Heart right ventricle (tissue), 16 donors: ENCODE results near the gene PROSER1. TPM values are rescaled to one million over a fixed set of nuclear protein-coding genes. Genes with fewer than 3 reads are reported as not detected.
"Not testable (repeated sequence)": the region's sequence is repeated elsewhere in the genome, so short reads cannot be mapped to it uniquely, and the experiment has no call there.

ENCODE experiments used
- ATAC-seq, 8 donors: fragments of 200-7000 bp; cut with Tn5 transposase; one replicate each; pipeline ENCODE4 v1.9.1; 2020; ENCODE audit warnings: mild to moderate bottlenecking in 8 of 8, moderate library complexity in 8 of 8, moderate number of reproducible peaks in 1 of 8
- DNase-seq, 2 donors: peaks; one replicate each; pipeline ENCODE4 v3.0.0-alpha.2; 2020
- H3K27ac ChIP-seq, 10 donors: fragments of 200-600 bp; sonication (generic) in 2 of 10; one replicate each; pipeline versions ENCODE4 v1.5.0 to v1.8.0; 2020 to 2022; ENCODE audit warnings: mild to moderate bottlenecking in 3 of 10
- H3K27me3 ChIP-seq, 7 donors: fragments of 200-600 bp; one replicate each; pipeline ENCODE4 v1.8.0; 2021 to 2022; ENCODE audit warnings: mild to moderate bottlenecking in 2 of 7
- H3K36me3 ChIP-seq, 9 donors: fragments of 200-600 bp; sonication (generic) in 1 of 9; one replicate each; pipeline versions ENCODE4 v1.5.0 to v1.8.0; 2020 to 2022; ENCODE audit warnings: mild to moderate bottlenecking in 2 of 9
- H3K4me1 ChIP-seq, 9 donors: fragments of 200-600 bp; sonication (generic) in 1 of 9; one replicate each; pipeline versions ENCODE4 v1.5.0 to v1.8.0; 2020 to 2022; ENCODE audit warnings: mild to moderate bottlenecking in 4 of 9
- H3K4me3 ChIP-seq, 10 donors: fragments of 200-600 bp; sonication (generic) in 2 of 10; one replicate each; pipeline versions ENCODE4 v1.5.0 to v1.8.0; 2020 to 2022; ENCODE audit warnings: mild to moderate bottlenecking in 7 of 10, moderate library complexity in 2 of 10
- H3K9me3 ChIP-seq, 11 donors: fragments of 200-600 bp in 10 of 11; sonication (generic) in 2 of 11; one replicate each; pipeline versions ENCODE4 v1.5.0 to v1.8.0; 2013 to 2022; ENCODE audit warnings: mild to moderate bottlenecking in 2 of 11, control low read depth in 1 of 11, moderate library complexity in 1 of 11
- WGBS, 2 donors: extraction: QIAGEN DNeasy Blood & Tissue Kit; methylation state at CpG; one replicate each; pipeline ENCODE4 v1.1.7; 2013; ENCODE audit warnings: inconsistent platforms in 1 of 2; 5-methylcytosine and 5-hydroxymethylcytosine counted together
- intact Hi-C, 10 donors: fragments of 100-400 bp; cut with DNase I; formaldehyde crosslinking; loops; one replicate each; pipeline versions ENCODE4 v1.11.1 to v1.14.2; 2022
- polyA plus RNA-seq, 2 donors: library from polyadenylated mRNA; stranded (reverse); fragments of 200-250 nt; gene quantifications; one replicate each; pipeline ENCODE4 v1.2.3, GENCODE V29; 2013
- total RNA-seq, 10 donors: library from RNA; stranded (reverse); fragmentation: NEBNext Ultra II Directional in 3 of 10; extraction: Animal tissue kit (Norgen Biotek cat#: 25700) in 3 of 10; gene quantifications; one replicate each; pipeline versions ENCODE4 v1.2.1 to v1.2.4, GENCODE V29; 2021 to 2023
- TF ChIP-seq, protein P1 (sequence below), 9 donors: fragments of 200-600 bp; sonication (generic) in 2 of 9; IDR thresholded peaks; one replicate each; pipeline versions ENCODE4 v1.5.0 to v1.8.0; 2021 to 2022; ENCODE audit warnings: antibody characterized with exemption in 9 of 9, mild to moderate bottlenecking in 5 of 9, moderate library complexity in 1 of 9
- donor health status: Arrhythmogenic right ventricular cardiomyopathy.
- donor health status: ischemic (EF 13 %, LVEDD 7.1; RV severe dilation, severe dysfunction).
- donor health status: healthy with polysubstance abuse.
- donor health status: DM: no; HTN: yes; CAD: no.
- donor health status: DM: no; HTN: no; CAD: no.
- donor health status: ischemic (EF 25% LVEDD 6.9; RV normal size, moderate dysfunction).
- donor health status: ischemic (EF 25% LVEDD 5.7; RV mildly dilated, moderate dysfunction).
- donor health status: healthy.
- donor health status: DM: yes; HTN: yes; CAD: no.
- donor health status: Ischemic cardiomyopathy.
- donor health status: ischemic (EF 35%, LVEDD 5.7; RV mildly dilated, moderate dysfunction).
- donor health status: nonischemic (EF 11% LVEDD 7.7; RV severe dilation, severe dysfunction).
- donor health status: DM: yes; HTN: yes; CAD: no.
- donor health status: PGD.
- donor health status: ischemic (EF 29% LVEDD 5.4; RV normal size, mild dysfunction).
- donor health status: nonischemic (EF 23%, LVEDD 6.1; RV moderate dilation, normal function).

Gene PROSER1
- total and polyA plus RNA-seq, 12 donors: 5.4 to 22.4 (median 16.7) TPM

- intact Hi-C loops: no loop called here
- no peaks in the 10 kb centered on the region for H3K9me3 ChIP-seq
- no peak overlapping the region for H3K4me3 ChIP-seq
- ATAC-seq (no peak), DNase-seq (no peak)
- H3K27ac ChIP-seq: no peak overlapping the region
- no peaks in the 10 kb centered on the region for H3K27me3 ChIP-seq
- 91 to 92% methylated on average over 1 of the region's 1 CpG for WGBS, 2 donors
- H3K4me1 ChIP-seq: no peaks in the 10 kb centered on the region
- TF ChIP-seq, protein P1, sequence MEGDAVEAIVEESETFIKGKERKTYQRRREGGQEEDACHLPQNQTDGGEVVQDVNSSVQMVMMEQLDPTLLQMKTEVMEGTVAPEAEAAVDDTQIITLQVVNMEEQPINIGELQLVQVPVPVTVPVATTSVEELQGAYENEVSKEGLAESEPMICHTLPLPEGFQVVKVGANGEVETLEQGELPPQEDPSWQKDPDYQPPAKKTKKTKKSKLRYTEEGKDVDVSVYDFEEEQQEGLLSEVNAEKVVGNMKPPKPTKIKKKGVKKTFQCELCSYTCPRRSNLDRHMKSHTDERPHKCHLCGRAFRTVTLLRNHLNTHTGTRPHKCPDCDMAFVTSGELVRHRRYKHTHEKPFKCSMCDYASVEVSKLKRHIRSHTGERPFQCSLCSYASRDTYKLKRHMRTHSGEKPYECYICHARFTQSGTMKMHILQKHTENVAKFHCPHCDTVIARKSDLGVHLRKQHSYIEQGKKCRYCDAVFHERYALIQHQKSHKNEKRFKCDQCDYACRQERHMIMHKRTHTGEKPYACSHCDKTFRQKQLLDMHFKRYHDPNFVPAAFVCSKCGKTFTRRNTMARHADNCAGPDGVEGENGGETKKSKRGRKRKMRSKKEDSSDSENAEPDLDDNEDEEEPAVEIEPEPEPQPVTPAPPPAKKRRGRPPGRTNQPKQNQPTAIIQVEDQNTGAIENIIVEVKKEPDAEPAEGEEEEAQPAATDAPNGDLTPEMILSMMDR (IDR thresholded peaks at IDR 0.05): no peak
- H3K36me3 ChIP-seq: peaks cover 0 to 97% (median 49%) of the 10 kb centered on the region in 9 donors
Observed at GRCh38 chr13:39016087-39016486, 21.8 kb downstream of the PROSER1 start.

DNA sequence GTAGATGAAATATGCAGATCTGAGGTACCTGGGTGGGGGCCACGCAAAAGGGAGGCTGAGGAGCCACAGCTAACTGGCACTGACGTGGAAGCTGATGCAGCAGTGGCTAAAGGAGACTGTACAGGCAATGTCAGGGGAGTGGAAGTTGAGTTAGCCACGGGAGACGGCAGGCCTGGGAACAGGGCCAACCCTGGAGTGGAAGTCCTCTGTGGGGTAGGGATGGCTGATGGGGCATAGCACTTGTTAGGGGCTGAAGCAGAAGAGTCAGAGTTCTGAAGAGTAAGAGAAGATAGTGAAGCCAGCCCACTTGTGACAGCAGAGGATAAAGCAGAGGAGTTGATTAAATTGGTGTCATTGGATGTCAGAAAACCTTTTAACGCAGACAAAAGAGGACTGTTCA, 24.4 kb downstream of the PROSER1 start:
- Histone ChIP-seq H3K27ac (no peak overlapping the region), H3K36me3 (peaks cover 0 to 97% (median 58%) of the 10 kb centered on the region in 9 donors), H3K27me3 (no peaks in the 10 kb centered on the region), H3K4me1 (no peaks in the 10 kb centered on the region), H3K4me3 (no peak overlapping the region), H3K9me3 (no peaks in the 10 kb centered on the region)
- no peak for ATAC-seq
- intact Hi-C loops: no loop called here
- DNase-seq: no peak
- 61 to 75% methylated on average over 5 of the region's 5 CpGs for WGBS, 2 donors
- TF ChIP-seq, protein P1 (IDR thresholded peaks at IDR 0.05): no peak

DNA sequence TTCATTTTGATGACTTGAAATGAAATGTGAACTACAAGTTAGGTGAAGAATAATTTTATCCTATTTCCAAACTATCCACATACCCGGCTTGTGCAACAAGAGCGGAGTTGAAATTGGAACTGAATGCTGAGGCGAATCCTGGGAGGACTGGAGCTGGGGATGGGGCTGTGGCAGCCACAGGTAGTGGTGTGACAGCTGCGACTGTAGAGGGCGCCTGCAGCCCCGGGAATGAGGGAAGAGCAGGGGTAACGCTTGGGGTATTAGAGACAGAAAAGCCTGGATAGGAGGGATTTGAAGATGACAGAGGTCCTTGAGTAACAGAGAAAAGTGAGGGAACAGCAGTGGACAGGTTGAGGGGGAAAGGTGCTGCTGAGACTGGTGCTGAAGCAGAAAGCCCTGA, 25.3 kb downstream of the PROSER1 start:
- Histone ChIP-seq H3K9me3 (no peaks in the 10 kb centered on the region), H3K27ac (no peak overlapping the region), H3K4me3 (no peak overlapping the region), H3K4me1 (no peaks in the 10 kb centered on the region), H3K36me3 (peaks cover 0 to 97% (median 54%) of the 10 kb centered on the region in 9 donors), H3K27me3 (no peaks in the 10 kb centered on the region)
- ATAC-seq (no peak), DNase-seq (no peak)
- intact Hi-C loops: no loop called here
- TF ChIP-seq, protein P1 (IDR thresholded peaks at IDR 0.05): no peak
- 83 to 86% methylated on average over 7 of the region's 7 CpGs for WGBS, 2 donors

DNA sequence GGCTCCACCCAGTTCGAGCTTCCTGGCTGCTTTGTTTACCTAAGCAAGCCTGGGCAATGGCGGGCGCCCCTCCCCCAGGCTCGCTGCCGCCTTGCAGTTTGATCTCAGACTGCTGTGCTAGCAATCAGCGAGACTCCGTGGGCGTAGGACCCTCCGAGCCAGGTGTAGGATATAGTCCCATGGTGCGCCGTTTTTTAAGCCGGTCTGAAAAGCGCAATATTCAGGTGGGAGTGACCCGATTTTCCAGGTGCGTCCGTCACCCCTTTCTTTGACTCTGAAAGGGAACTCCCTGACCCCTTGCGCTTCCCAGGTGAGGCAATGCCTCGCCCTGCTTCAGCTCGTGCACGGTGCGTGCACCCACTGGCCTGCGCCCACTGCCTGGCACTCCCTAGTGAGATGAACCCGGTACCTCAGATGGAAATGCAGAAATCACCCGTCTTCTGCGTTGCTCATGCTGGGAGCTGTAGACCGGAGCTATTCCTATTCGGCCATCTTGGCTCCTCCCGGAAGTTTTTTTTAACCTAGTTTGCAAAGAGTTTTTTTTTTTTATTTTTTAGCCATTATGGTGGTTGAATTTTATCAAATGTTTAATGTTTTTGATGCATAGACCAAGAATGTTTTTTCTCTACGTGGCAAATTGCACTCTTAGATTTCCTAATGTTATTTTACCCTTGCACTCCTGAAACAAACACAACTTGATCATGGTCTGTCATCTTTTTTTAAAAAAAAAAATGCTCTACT, 31.3 kb downstream of the PROSER1 start:
- H3K4me1 ChIP-seq, H3K4me3 ChIP-seq, H3K9me3 ChIP-seq, H3K27ac ChIP-seq, DNase-seq, intact Hi-C loops, H3K27me3 ChIP-seq, ATAC-seq: not testable (repeated sequence)
- H3K36me3 ChIP-seq: peaks cover 0 to 39% (median 14%) of the 10 kb centered on the region in 9 donors
- WGBS, 2 donors: 83 to 87% methylated on average over 29 of the region's 29 CpGs

DNA sequence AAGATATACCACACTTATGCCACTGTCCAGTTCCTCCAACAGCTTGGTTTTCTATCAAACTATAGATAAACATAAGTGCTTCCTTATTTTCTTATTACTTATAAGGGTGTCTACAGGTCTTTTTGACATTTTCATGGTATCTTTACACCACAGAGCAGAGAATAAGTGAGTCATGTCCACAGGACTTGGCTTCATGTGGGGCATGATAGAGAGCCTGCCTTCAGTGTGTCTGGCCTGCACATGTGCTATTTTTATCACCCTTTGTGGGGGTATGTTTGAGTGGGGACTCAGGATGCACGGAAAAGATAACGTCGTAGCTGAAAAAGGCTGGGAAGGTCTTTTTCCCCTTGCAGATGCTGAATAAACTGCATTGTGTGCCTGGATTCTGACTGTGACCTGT, 39.1 kb downstream of the PROSER1 start:
- ATAC-seq: no peak
- intact Hi-C loops: no loop called here

More for the DNA sequence above, 39.1 kb downstream of the PROSER1 start:
- no peaks in the 10 kb centered on the region for H3K36me3 ChIP-seq
- no peaks in the 10 kb centered on the region for H3K27me3 ChIP-seq
- WGBS, 2 donors: 16 to 24% methylated on average over 3 of the region's 3 CpGs
- H3K9me3 ChIP-seq: no peaks in the 10 kb centered on the region
- no peaks in the 10 kb centered on the region for H3K4me1 ChIP-seq
- TF ChIP-seq, protein P1 (IDR thresholded peaks at IDR 0.05): no peak
- H3K27ac ChIP-seq: no peak overlapping the region
- H3K4me3 ChIP-seq: no peak overlapping the region
- no peak for DNase-seq
